Keratinocyte (primary cell): Measurements from ENCODE around the gene RAB11FIP3.

Experiments used
- EZH2 ChIP-seq: IDR thresholded peaks from one replicate; pipeline ENCODE4 v1.6.1; 2012; ENCODE audit warnings: inconsistent platforms, mild to moderate bottlenecking, low read length, moderate library complexity
- TF ChIP-seq, protein P1 (sequence below), 3 experiments: IDR thresholded peaks in 1 of 3; conservative IDR thresholded peaks in 1 of 3; optimal IDR thresholded peaks in 1 of 3; 2 replicates in 2 of 3; 3 replicates in 1 of 3; pipeline versions ENCODE3 to v1.5.1; 2011; ENCODE audit warnings: low read length in 3 of 3, mild to moderate bottlenecking in 3 of 3, moderate library complexity in 2 of 3, control low read depth in 1 of 3, inconsistent platforms in 1 of 3; ENCODE audit not compliant: insufficient read depth in 2 of 3; ENCODE audit errors: extremely low read depth in 1 of 3

DNA sequence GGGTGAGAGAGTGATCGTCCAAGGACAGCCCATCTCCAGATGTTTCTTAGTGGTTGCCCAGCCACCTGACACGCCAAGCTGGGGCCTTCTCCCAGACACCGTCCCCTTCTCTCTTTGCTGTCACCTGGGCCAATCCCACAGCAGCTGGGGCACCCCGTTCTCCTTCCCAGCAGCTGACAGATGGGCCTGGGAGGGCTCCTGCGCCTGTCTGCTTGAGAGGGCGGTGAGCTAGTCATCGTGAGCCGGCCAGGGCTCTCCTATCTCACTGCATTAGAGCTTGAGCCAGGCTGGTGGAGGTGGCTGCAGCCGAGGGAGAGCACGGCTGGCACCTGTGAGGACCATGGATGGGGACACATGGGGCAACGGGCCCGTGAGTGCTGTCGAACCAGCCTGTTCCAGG lies 41.2 kb downstream of the RAB11FIP3 start:
- TF ChIP-seq, protein P1, sequence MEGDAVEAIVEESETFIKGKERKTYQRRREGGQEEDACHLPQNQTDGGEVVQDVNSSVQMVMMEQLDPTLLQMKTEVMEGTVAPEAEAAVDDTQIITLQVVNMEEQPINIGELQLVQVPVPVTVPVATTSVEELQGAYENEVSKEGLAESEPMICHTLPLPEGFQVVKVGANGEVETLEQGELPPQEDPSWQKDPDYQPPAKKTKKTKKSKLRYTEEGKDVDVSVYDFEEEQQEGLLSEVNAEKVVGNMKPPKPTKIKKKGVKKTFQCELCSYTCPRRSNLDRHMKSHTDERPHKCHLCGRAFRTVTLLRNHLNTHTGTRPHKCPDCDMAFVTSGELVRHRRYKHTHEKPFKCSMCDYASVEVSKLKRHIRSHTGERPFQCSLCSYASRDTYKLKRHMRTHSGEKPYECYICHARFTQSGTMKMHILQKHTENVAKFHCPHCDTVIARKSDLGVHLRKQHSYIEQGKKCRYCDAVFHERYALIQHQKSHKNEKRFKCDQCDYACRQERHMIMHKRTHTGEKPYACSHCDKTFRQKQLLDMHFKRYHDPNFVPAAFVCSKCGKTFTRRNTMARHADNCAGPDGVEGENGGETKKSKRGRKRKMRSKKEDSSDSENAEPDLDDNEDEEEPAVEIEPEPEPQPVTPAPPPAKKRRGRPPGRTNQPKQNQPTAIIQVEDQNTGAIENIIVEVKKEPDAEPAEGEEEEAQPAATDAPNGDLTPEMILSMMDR (optimal IDR thresholded peaks at IDR 0.05 in 1 of 3, IDR thresholded peaks at IDR 0.05 in 1 of 3, conservative IDR thresholded peaks at IDR 0.05 in 1 of 3; ENCODE audit: extremely low read depth in 1 of 3, insufficient read depth in 2 of 3, low read length in 3 of 3), result no peak
- no peak for TF ChIP-seq EZH2
